Measurements from ENCODE around the gene SGO2.
A peak's percentile ranks its signal among the peaks of the same experiment; 100 is the strongest.

The SGO2 gene

GRCh38 chr2:200486529-200486928, 39.5 kb upstream of the SGO2 start:
- Histone ChIP-seq H2BK120ac (ENCODE audit: low read depth, low read length) (no peak overlapping the region), H3K4me1 (ENCODE audit: control insufficient read depth in 2 of 2, insufficient read depth in 1 of 2, low read depth in 1 of 2, low read length in 2 of 2) (no peaks in the 10 kb centered on the region), H2BK15ac (ENCODE audit: low read length) (no peak overlapping the region), H4K91ac (ENCODE audit: low read depth, low read length, poor library complexity) (no peak overlapping the region), H3K9ac (ENCODE audit: low read depth, low read length, poor library complexity) (no peak overlapping the region), H3K27ac (replicated peaks; ENCODE audit: low read length) (no peak overlapping the region), H2BK12ac (ENCODE audit: low read length) (no peak overlapping the region), H3K23ac (ENCODE audit: low read depth, low read length, poor library complexity) (no peak overlapping the region), H3K27me3 (ENCODE audit: control insufficient read depth in 3 of 3, insufficient read depth in 3 of 3, low read depth in 1 of 3, low read length in 3 of 3) (no peaks in the 10 kb centered on the region), H3K18ac (ENCODE audit: low read length) (no peak overlapping the region), H3K14ac (ENCODE audit: low read length) (no peak overlapping the region), H2AK5ac (ENCODE audit: low read depth, low read length) (no peak overlapping the region), H3K4ac (ENCODE audit: low read length) (no peak overlapping the region), H3K9me3 (replicated peaks in 1 of 2; ENCODE audit: control insufficient read depth in 2 of 2, insufficient read depth in 1 of 2, low read depth in 1 of 2, low read length in 2 of 2) (peaks cover 0 to under 1% of the 10 kb centered on the region in 2 donors), H3K4me3 (ENCODE audit: low read length in 2 of 2) (no peak overlapping the region), H3K79me1 (ENCODE audit: low read depth, low read length) (no peaks in the 10 kb centered on the region), H2AFZ (ENCODE audit: low read length) (peak overlapping the region; percentile 40), H3K36me3 (replicated peaks in 1 of 2; ENCODE audit: control insufficient read depth in 2 of 2, insufficient read depth in 2 of 2, low read length in 2 of 2) (peaks cover 6 to 21% of the 10 kb centered on the region in 2 donors), H3K4me2 (ENCODE audit: insufficient read depth, low read length, poor library complexity, severe bottlenecking) (no peak overlapping the region), H2BK5ac (ENCODE audit: low read length) (no peak overlapping the region), H4K8ac (ENCODE audit: low read depth, low read length) (no peak overlapping the region)
- WGBS, 2 donors (ENCODE audit: extremely low coverage in 2 of 2, insufficient read length in 2 of 2, insufficient replicate concordance in 1 of 2), result no CpG with 5 or more reads among the region's 2 CpGs
- DNase-seq (ENCODE audit: low spot score), result no peak

- H4K8ac ChIP-seq (ENCODE audit: low read depth, low read length), result no peak overlapping the region
- no peak overlapping the region for H3K4me2 ChIP-seq (ENCODE audit: insufficient read depth, low read length, poor library complexity, severe bottlenecking)
- no peak overlapping the region for H2BK120ac ChIP-seq (ENCODE audit: low read depth, low read length)
- H3K27me3 ChIP-seq (ENCODE audit: control insufficient read depth in 3 of 3, insufficient read depth in 3 of 3, low read depth in 1 of 3, low read length in 3 of 3), result no peaks in the 10 kb centered on the region
- no peak overlapping the region for H2AFZ ChIP-seq (ENCODE audit: low read length)
- H3K18ac ChIP-seq (ENCODE audit: low read length), result no peak overlapping the region
- no peak overlapping the region for H3K27ac ChIP-seq (replicated peaks; ENCODE audit: low read length)
- H4K91ac ChIP-seq (ENCODE audit: low read depth, low read length, poor library complexity), result no peak overlapping the region
- H3K4me1 ChIP-seq (ENCODE audit: control insufficient read depth in 2 of 2, insufficient read depth in 1 of 2, low read depth in 1 of 2, low read length in 2 of 2), result no peaks in the 10 kb centered on the region
- peaks cover 0 to 3% of the 10 kb centered on the region in 2 donors for H3K9me3 ChIP-seq (replicated peaks in 1 of 2; ENCODE audit: control insufficient read depth in 2 of 2, insufficient read depth in 1 of 2, low read depth in 1 of 2, low read length in 2 of 2)
- WGBS, 2 donors (ENCODE audit: extremely low coverage in 2 of 2, insufficient read length in 2 of 2, insufficient replicate concordance in 1 of 2), result no CpG with 5 or more reads among the region's 4 CpGs
- H2BK5ac ChIP-seq (ENCODE audit: low read length), result no peak overlapping the region
- no peak overlapping the region for H3K4me3 ChIP-seq (ENCODE audit: low read length in 2 of 2)
- peaks cover 6 to 36% of the 10 kb centered on the region in 2 donors for H3K36me3 ChIP-seq (replicated peaks in 1 of 2; ENCODE audit: control insufficient read depth in 2 of 2, insufficient read depth in 2 of 2, low read length in 2 of 2)
- no peak overlapping the region for H3K14ac ChIP-seq (ENCODE audit: low read length)
- H3K79me1 ChIP-seq (ENCODE audit: low read depth, low read length), result no peaks in the 10 kb centered on the region
- H2BK12ac ChIP-seq (ENCODE audit: low read length), result no peak overlapping the region
- no peak overlapping the region for H3K23ac ChIP-seq (ENCODE audit: low read depth, low read length, poor library complexity)
- DNase-seq (ENCODE audit: low spot score), result no peak
- no peak overlapping the region for H2BK15ac ChIP-seq (ENCODE audit: low read length)
- no peak overlapping the region for H3K9ac ChIP-seq (ENCODE audit: low read depth, low read length, poor library complexity)
- no peak overlapping the region for H2AK5ac ChIP-seq (ENCODE audit: low read depth, low read length)
- H3K4ac ChIP-seq (ENCODE audit: low read length), result no peak overlapping the region
Measured at GRCh38 chr2:200488169-200488568, 37.8 kb upstream of the SGO2 start.

DNA sequence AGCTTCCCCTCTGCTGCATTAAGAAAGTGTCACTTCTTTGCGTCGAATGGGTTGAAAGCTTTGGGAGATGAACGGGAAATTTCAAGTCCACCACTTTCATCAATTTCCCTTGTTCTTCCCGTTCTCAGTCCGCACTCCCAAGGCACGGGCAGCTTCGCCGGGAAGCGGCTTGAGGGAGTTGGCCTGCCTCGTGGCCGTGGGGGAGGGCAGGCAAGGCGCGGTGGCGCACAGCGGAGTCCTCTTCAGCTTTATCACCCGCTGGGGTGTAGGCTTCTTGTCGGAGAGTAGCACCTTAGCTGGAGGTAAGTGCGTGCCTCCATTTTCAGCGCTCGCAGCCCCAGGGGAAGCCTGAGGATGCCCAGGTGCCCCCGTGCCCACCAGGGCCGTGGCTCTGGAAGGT, 36.0 kb upstream of the SGO2 start:
- Histone ChIP-seq H2AK5ac (ENCODE audit: low read depth, low read length) (no peak overlapping the region), H3K23ac (ENCODE audit: low read depth, low read length, poor library complexity) (no peak overlapping the region), H3K9ac (ENCODE audit: low read depth, low read length, poor library complexity) (no peak overlapping the region), H3K4ac (ENCODE audit: low read length) (no peak overlapping the region), H2BK12ac (ENCODE audit: low read length) (no peak overlapping the region), H3K14ac (ENCODE audit: low read length) (no peak overlapping the region), H3K4me2 (ENCODE audit: insufficient read depth, low read length, poor library complexity, severe bottlenecking) (no peak overlapping the region), H4K8ac (ENCODE audit: low read depth, low read length) (no peak overlapping the region), H3K27ac (replicated peaks; ENCODE audit: low read length) (no peak overlapping the region), H3K4me3 (ENCODE audit: low read length in 2 of 2) (no peak overlapping the region), H2BK15ac (ENCODE audit: low read length) (no peak overlapping the region), H3K27me3 (ENCODE audit: control insufficient read depth in 3 of 3, insufficient read depth in 3 of 3, low read depth in 1 of 3, low read length in 3 of 3) (no peaks in the 10 kb centered on the region), H2BK5ac (ENCODE audit: low read length) (no peak overlapping the region), H3K36me3 (replicated peaks in 1 of 2; ENCODE audit: control insufficient read depth in 2 of 2, insufficient read depth in 2 of 2, low read length in 2 of 2) (peaks cover 6 to 49% of the 10 kb centered on the region in 2 donors), H3K4me1 (ENCODE audit: control insufficient read depth in 2 of 2, insufficient read depth in 1 of 2, low read depth in 1 of 2, low read length in 2 of 2) (no peaks in the 10 kb centered on the region), H2BK120ac (ENCODE audit: low read depth, low read length) (no peak overlapping the region), H3K9me3 (replicated peaks in 1 of 2; ENCODE audit: control insufficient read depth in 2 of 2, insufficient read depth in 1 of 2, low read depth in 1 of 2, low read length in 2 of 2) (peaks cover 0 to 3% of the 10 kb centered on the region in 2 donors), H4K91ac (ENCODE audit: low read depth, low read length, poor library complexity) (no peak overlapping the region), H3K79me1 (ENCODE audit: low read depth, low read length) (no peaks in the 10 kb centered on the region), H2AFZ (ENCODE audit: low read length) (no peak overlapping the region), H3K18ac (ENCODE audit: low read length) (no peak overlapping the region)
- no peak for DNase-seq (ENCODE audit: low spot score)
- WGBS, 2 donors (ENCODE audit: extremely low coverage in 2 of 2, insufficient read length in 2 of 2, insufficient replicate concordance in 1 of 2), result no CpG with 5 or more reads among the region's 22 CpGs

- Histone ChIP-seq H3K27me3 (ENCODE audit: control insufficient read depth in 3 of 3, insufficient read depth in 3 of 3, low read depth in 1 of 3, low read length in 3 of 3) (no peaks in the 10 kb centered on the region), H3K27ac (replicated peaks; ENCODE audit: low read length) (no peak overlapping the region), H2BK120ac (ENCODE audit: low read depth, low read length) (no peak overlapping the region), H3K14ac (ENCODE audit: low read length) (no peak overlapping the region), H3K9ac (ENCODE audit: low read depth, low read length, poor library complexity) (no peak overlapping the region), H3K79me1 (ENCODE audit: low read depth, low read length) (no peaks in the 10 kb centered on the region), H3K4me1 (ENCODE audit: control insufficient read depth in 2 of 2, insufficient read depth in 1 of 2, low read depth in 1 of 2, low read length in 2 of 2) (no peaks in the 10 kb centered on the region), H2AFZ (ENCODE audit: low read length) (no peak overlapping the region), H3K4me2 (ENCODE audit: insufficient read depth, low read length, poor library complexity, severe bottlenecking) (no peak overlapping the region), H4K91ac (ENCODE audit: low read depth, low read length, poor library complexity) (no peak overlapping the region), H2BK12ac (ENCODE audit: low read length) (no peak overlapping the region), H2BK15ac (ENCODE audit: low read length) (no peak overlapping the region), H3K23ac (ENCODE audit: low read depth, low read length, poor library complexity) (no peak overlapping the region), H3K18ac (ENCODE audit: low read length) (no peak overlapping the region), H2AK5ac (ENCODE audit: low read depth, low read length) (no peak overlapping the region), H4K8ac (ENCODE audit: low read depth, low read length) (no peak overlapping the region), H3K9me3 (replicated peaks in 1 of 2; ENCODE audit: control insufficient read depth in 2 of 2, insufficient read depth in 1 of 2, low read depth in 1 of 2, low read length in 2 of 2) (peaks cover 0 to 3% of the 10 kb centered on the region in 2 donors), H3K4me3 (ENCODE audit: low read length in 2 of 2) (no peak overlapping the region), H3K4ac (ENCODE audit: low read length) (no peak overlapping the region), H3K36me3 (replicated peaks in 1 of 2; ENCODE audit: control insufficient read depth in 2 of 2, insufficient read depth in 2 of 2, low read length in 2 of 2) (peaks cover 6 to 64% of the 10 kb centered on the region in 2 donors), H2BK5ac (ENCODE audit: low read length) (no peak overlapping the region)
- DNase-seq (ENCODE audit: low spot score), result no peak
Measured at GRCh38 chr2:200492656-200493055, 33.4 kb upstream of the SGO2 start.

Measured in neuronal stem cell (in vitro differentiated cells).